HCT116 (cell line): ENCODE measurements around the gene CKMT2. TPM values are rescaled to one million over a fixed set of nuclear protein-coding genes. Genes with fewer than 3 reads are reported as not detected.

Source experiments
- ATAC-seq: fragments of 200-7000 bp; cut with Tn5 transposase; 2 replicates; pipeline ENCODE4 v1.9.1; 2020; ENCODE audit warnings: mild to moderate bottlenecking, moderate library complexity
- BruUV-seq: library from RNA; stranded (reverse); fragments of 400-500 nt; replicated peaks from 2 replicates; lab custom pipeline; 2021; lab: Mats Ljungman, UMichigan
- CTCF ChIA-PET: fragments of 300-600 bp; sonication (Branson Sonifier 250); formaldehyde crosslinking; loops from one replicate; lab custom pipeline; 2021; ENCODE audit warnings: antibody characterized with exemption; lab: Charles Lee
- POLR2A ChIA-PET: fragments of 300-600, 350-600 bp; sonication (Branson Sonifier 250); formaldehyde crosslinking; loops from one replicate; lab custom pipeline; 2021; ENCODE audit warnings: antibody characterized with exemption; lab: Charles Lee
- RAD21 ChIA-PET, 2 experiments: fragments of 300-600 bp; sonication (Branson Sonifier 250); formaldehyde crosslinking; loops; one replicate each; lab custom pipeline; 2023; ENCODE audit warnings: low total read pairs in 2 of 2; ENCODE audit not compliant: uncharacterized antibody in 2 of 2, unreplicated experiment in 2 of 2, low non-redundant PET in 1 of 2; lab: Charles Lee
- DNase-seq: peaks from one replicate; pipeline ENCODE4 v3.0.0-alpha.2; 2010; ENCODE audit warnings: low read depth, low spot score
- H2AFZ ChIP-seq: fragments of 200-600 bp; shearing (Covaris generic), sonication (generic); 2 replicates; pipeline ENCODE4 v1.6.1; 2017; ENCODE audit warnings: low read depth, mixed run types, mixed read lengths, antibody characterized with exemption, low read length; ENCODE audit not compliant: poor library complexity, severe bottlenecking
- H3K27ac ChIP-seq: 2 replicates; pipeline ENCODE4 v1.5.1; 2012; ENCODE audit warnings: low read depth, low read length
- H3K27me3 ChIP-seq: fragments of 200-600 bp; sonication (generic); 2 replicates; pipeline ENCODE4 v1.6.1; 2016; ENCODE audit warnings: mixed run types, low read length, mixed read lengths; ENCODE audit not compliant: insufficient read depth
- H3K36me3 ChIP-seq, 2 experiments: fragments of 200-500 bp in 1 of 2; fragments of 200-600 bp in 1 of 2; sonication (Bioruptor generic) in 1 of 2; sonication (generic) in 1 of 2; 2 replicates each; pipeline versions ENCODE4 v1.5.1 to v1.6.1; 2014 to 2016; ENCODE audit warnings: low read length in 2 of 2, inconsistent platforms in 1 of 2, mixed read lengths in 1 of 2, mixed run types in 1 of 2; ENCODE audit not compliant: insufficient read depth in 2 of 2, control insufficient read depth in 1 of 2
- H3K4me1 ChIP-seq, 2 experiments: fragments of 200-600 bp in 1 of 2; sonication (generic) in 1 of 2; 2 replicates each; pipeline versions ENCODE4 v1.5.1 to v1.6.1; 2012 to 2017; ENCODE audit warnings: low read length in 2 of 2, inconsistent platforms in 1 of 2, mild to moderate bottlenecking in 1 of 2, mixed read lengths in 1 of 2, mixed run types in 1 of 2, moderate library complexity in 1 of 2; ENCODE audit not compliant: insufficient read depth in 2 of 2, control insufficient read depth in 1 of 2
- H3K4me2 ChIP-seq: fragments of 200-600 bp; sonication (generic); 2 replicates; pipeline ENCODE4 v1.6.1; 2017; ENCODE audit warnings: mixed run types, low read length, mixed read lengths
- H3K4me3 ChIP-seq, 2 experiments: fragments of 200-600 bp in 1 of 2; sonication (generic) in 1 of 2; replicated peaks in 1 of 2; 2 replicates each; pipeline ENCODE4 v1.5.1; 2011 to 2016; ENCODE audit warnings: low read length in 2 of 2, control low read depth in 1 of 2, low read depth in 1 of 2, mild to moderate bottlenecking in 1 of 2, mixed read lengths in 1 of 2, mixed run types in 1 of 2
- H3K79me2 ChIP-seq: fragments of 200-600 bp; sonication (generic); 2 replicates; pipeline ENCODE4 v1.6.1; 2017; ENCODE audit warnings: mild to moderate bottlenecking, mixed run types, low read length, moderate library complexity, mixed read lengths; ENCODE audit not compliant: insufficient read depth
- H3K9ac ChIP-seq: fragments of 200-600 bp; sonication (generic); 2 replicates; pipeline ENCODE4 v1.6.1; 2016; ENCODE audit warnings: low read length, mixed read lengths
- H3K9me2 ChIP-seq: fragments of 200-600 bp; sonication (generic), shearing (Covaris generic); 2 replicates; pipeline ENCODE4 v1.6.1; 2017; ENCODE audit warnings: mixed run types, mild to moderate bottlenecking, moderate library complexity; ENCODE audit not compliant: insufficient read depth
- H3K9me3 ChIP-seq, 2 experiments: fragments of 200-500 bp in 1 of 2; fragments of 200-600 bp in 1 of 2; sonication (Bioruptor generic) in 1 of 2; sonication (generic) in 1 of 2; 2 replicates each; pipeline ENCODE4 v1.6.1; 2014 to 2017; ENCODE audit warnings: low read length in 2 of 2, mixed read lengths in 2 of 2, inconsistent platforms in 1 of 2, low read depth in 1 of 2, mild to moderate bottlenecking in 1 of 2, mixed run types in 1 of 2, moderate library complexity in 1 of 2; ENCODE audit not compliant: control insufficient read depth in 1 of 2, insufficient read depth in 1 of 2
- H4K20me1 ChIP-seq: fragments of 200-600 bp; sonication (generic), shearing (Covaris generic); 2 replicates; pipeline ENCODE4 v1.6.1; 2017; ENCODE audit warnings: mixed run types, mild to moderate bottlenecking, moderate library complexity; ENCODE audit not compliant: insufficient read depth
- CBX3 ChIP-seq: IDR thresholded peaks from 2 replicates; pipeline ENCODE4 v1.6.1; 2012; ENCODE audit warnings: low read depth
- CEBPB ChIP-seq: IDR thresholded peaks from 2 replicates; pipeline ENCODE4 v1.6.1; 2012; ENCODE audit warnings: low read depth
- CTCF ChIP-seq, 3 experiments: fragments of 200-600 bp in 1 of 3; sonication (generic) in 1 of 3; IDR thresholded peaks in 2 of 3; conservative IDR thresholded peaks in 1 of 3; 2 replicates each; pipeline ENCODE4 v1.5.1; 2012 to 2017; ENCODE audit warnings: low read depth in 2 of 3, low read length in 2 of 3, antibody characterized with exemption in 1 of 3, borderline replicate concordance in 1 of 3, control low read depth in 1 of 3, mild to moderate bottlenecking in 1 of 3, mixed read lengths in 1 of 3, mixed run types in 1 of 3, moderate library complexity in 1 of 3; ENCODE audit not compliant: insufficient read depth in 1 of 3
- EGR1 ChIP-seq: IDR thresholded peaks from 2 replicates; pipeline ENCODE4 v1.6.1; 2012; ENCODE audit warnings: low read depth
- ELF1 ChIP-seq: IDR thresholded peaks from 2 replicates; pipeline ENCODE4 v1.6.1; 2012; ENCODE audit warnings: low read depth, borderline replicate concordance
- EZH2 ChIP-seq: fragments of 200-600 bp; sonication (generic); IDR thresholded peaks from 2 replicates; pipeline ENCODE4 v1.6.1; 2017; ENCODE audit warnings: antibody characterized with exemption, mixed run types
- EZH2phosphoT487 ChIP-seq: fragments of 200-600 bp; IDR thresholded peaks from 2 replicates; pipeline ENCODE4 v1.6.1; 2018; ENCODE audit warnings: antibody characterized with exemption, borderline replicate concordance
- JUND ChIP-seq: IDR thresholded peaks from 2 replicates; pipeline ENCODE4 v1.6.1; 2012
- POLR2AphosphoS5 ChIP-seq: IDR thresholded peaks from 2 replicates; pipeline ENCODE4 v1.6.1; 2011; ENCODE audit warnings: mild to moderate bottlenecking, low read depth, low read length, moderate library complexity
- RAD21 ChIP-seq: IDR thresholded peaks from 2 replicates; pipeline ENCODE4 v1.6.1; 2012; ENCODE audit warnings: low read depth, mild to moderate bottlenecking
- REST ChIP-seq: IDR thresholded peaks from 2 replicates; pipeline ENCODE4 v1.6.1; 2012; ENCODE audit warnings: low read depth
- SIN3A ChIP-seq: IDR thresholded peaks from 2 replicates; pipeline ENCODE4 v1.6.1; 2012; ENCODE audit warnings: low read depth
- SRF ChIP-seq: IDR thresholded peaks from 2 replicates; pipeline ENCODE4 v1.6.1; 2012; ENCODE audit warnings: low read depth
- TCF7L2 ChIP-seq: IDR thresholded peaks from 2 replicates; pipeline ENCODE4 v1.7.0; 2011; ENCODE audit warnings: borderline replicate concordance, inconsistent platforms; ENCODE audit not compliant: insufficient read depth, insufficient read length; ENCODE audit errors: extremely low read depth
- YY1 ChIP-seq: IDR thresholded peaks from 2 replicates; pipeline ENCODE4 v1.6.1; 2011; ENCODE audit warnings: low read length, low read depth, moderate library complexity, mild to moderate bottlenecking; ENCODE audit not compliant: insufficient replicate concordance; ENCODE audit errors: extremely low read depth
- ZFX ChIP-seq: fragments of 450-650 bp; IDR thresholded peaks from 2 replicates; pipeline ENCODE4 v1.6.1; 2017
- intact Hi-C: fragments of 100-400 bp; cut with micrococcal nuclease; formaldehyde crosslinking; loops from 2 replicates; pipeline ENCODE4 v1.10.0; 2022
- total RNA-seq: library from RNA; stranded (reverse); gene quantifications from one replicate; pipeline ENCODE4 v1.2.1, GENCODE V29; 2021; ENCODE audit not compliant: unreplicated experiment
- TF ChIP-seq, protein P1 (sequence below): IDR thresholded peaks from 2 replicates; pipeline ENCODE4 v1.6.1; 2012

CKMT2 gene
- total RNA-seq, 1 experiment from 2014 or later = not detected

DNA sequence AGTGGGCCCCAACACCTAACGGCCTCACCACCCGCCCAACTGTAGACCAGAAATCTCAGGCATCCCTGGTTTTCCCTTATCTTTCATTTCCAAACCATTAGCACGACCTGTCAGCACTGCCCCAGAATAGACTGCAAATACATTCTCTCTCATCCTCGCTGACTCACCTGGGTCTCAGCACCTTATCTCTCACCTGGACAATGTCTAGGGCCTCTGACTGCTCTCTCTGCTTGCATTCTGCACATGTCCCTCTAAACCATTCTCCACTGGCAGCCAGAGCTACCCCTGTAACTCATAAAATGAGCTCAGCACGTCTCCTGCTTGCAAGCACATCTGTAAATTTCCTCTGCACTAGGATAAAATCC is 12.7 kb downstream of the CKMT2 start:
- BruUV-seq = no TSS peak
- Histone ChIP-seq H3K9me3 (no peaks in the 10 kb centered on the region), H3K4me3 (no peak overlapping the region), H2AFZ (no peak overlapping the region), H3K79me2 (no peaks in the 10 kb centered on the region), H3K36me3 (no peaks in the 10 kb centered on the region), H3K27ac (no peak overlapping the region), H3K27me3 (no peaks in the 10 kb centered on the region), H3K4me2 (no peak overlapping the region), H3K9me2 (no peaks in the 10 kb centered on the region), H3K9ac (no peak overlapping the region), H4K20me1 (no peaks in the 10 kb centered on the region), H3K4me1 (peaks cover 20 to 36% of the 10 kb centered on the region in 2 experiments)
- DNase-seq (no peak), ATAC-seq (no peak)
- ChIA-PET POLR2A (no interaction called here), CTCF (no interaction called here), RAD21 (no interaction called here)
- intact Hi-C loops = no loop called here
- TF ChIP-seq SRF (no peak), SIN3A (no peak), ZFX (no peak), TCF7L2 (no peak), JUND (no peak), EZH2phosphoT487 (no peak), EZH2 (no peak), REST (no peak), ELF1 (no peak), POLR2AphosphoS5 (no peak), CEBPB (no peak), RAD21 (no peak), YY1 (no peak), CBX3 (no peak), EGR1 (no peak), CTCF (IDR thresholded peaks at IDR 0.05 in 2 of 3, conservative IDR thresholded peaks at IDR 0.05 in 1 of 3; ENCODE audit: borderline replicate concordance in 1 of 3, insufficient read depth in 1 of 3, low read depth in 2 of 3, low read length in 2 of 3) (no peak)
- TF ChIP-seq, protein P1, sequence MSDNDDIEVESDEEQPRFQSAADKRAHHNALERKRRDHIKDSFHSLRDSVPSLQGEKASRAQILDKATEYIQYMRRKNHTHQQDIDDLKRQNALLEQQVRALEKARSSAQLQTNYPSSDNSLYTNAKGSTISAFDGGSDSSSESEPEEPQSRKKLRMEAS = no peak
